Islet precursor cell (in vitro differentiated cells): ENCODE data around the gene ACSL5.
A peak's percentile ranks its signal among the peaks of the same experiment; 100 is the strongest.
"Not testable (repeated sequence)": the region's sequence is repeated elsewhere in the genome, so short reads cannot be mapped to it uniquely, and the experiment has no call there.

Experiments used
- DNase-seq: peaks from one replicate; pipeline ENCODE4 v3.0.0-alpha.2; 2018

ACSL5 gene

GRCh38 chr10:112351146-112351545 is 22.8 kb upstream of the ACSL5 start:
- no peak for DNase-seq

GRCh38 chr10:112352044-112352443 is 21.9 kb upstream of the ACSL5 start:
- DNase-seq = no peak

- DNase-seq = no peak
These were observed 20.9 kb upstream of the ACSL5 start for GRCh38 chr10:112353046-112353445.

- no peak for DNase-seq
These were observed 17.2 kb upstream of the ACSL5 start for GRCh38 chr10:112356686-112357085.

GRCh38 chr10:112359606-112360307 is 14.2 kb upstream of the ACSL5 start:
- DNase-seq = no peak

GRCh38 chr10:112360308-112361270 is 13.3 kb upstream of the ACSL5 start:
- DNase-seq = no peak

- DNase-seq = peak; percentile 86
These were observed 11.8 kb upstream of the ACSL5 start for GRCh38 chr10:112361951-112362751.

- DNase-seq = no peak
These were observed 11.1 kb upstream of the ACSL5 start for GRCh38 chr10:112362833-112363232.

GRCh38 chr10:112363696-112364688 is 9.9 kb upstream of the ACSL5 start:
- no peak for DNase-seq

- no peak for DNase-seq
These were observed 8.9 kb upstream of the ACSL5 start for GRCh38 chr10:112365014-112365432.

GRCh38 chr10:112365451-112365850 is 8.5 kb upstream of the ACSL5 start:
- no peak for DNase-seq

- no peak for DNase-seq
These were observed 6.9 kb upstream of the ACSL5 start for GRCh38 chr10:112366992-112367391.

GRCh38 chr10:112367516-112367915 is 6.4 kb upstream of the ACSL5 start:
- no peak for DNase-seq

GRCh38 chr10:112369495-112370423 is 4.2 kb upstream of the ACSL5 start:
- DNase-seq = no peak

- DNase-seq = no peak
These were observed 3.5 kb upstream of the ACSL5 start for GRCh38 chr10:112370424-112370819.

GRCh38 chr10:112371326-112371725 is 2.6 kb upstream of the ACSL5 start:
- not testable (repeated sequence) for DNase-seq

GRCh38 chr10:112372182-112372810 is 1.6 kb upstream of the ACSL5 start:
- DNase-seq = not testable (repeated sequence)

- DNase-seq = peak; percentile 62
These were observed 1.0 kb downstream of the ACSL5 start for GRCh38 chr10:112374724-112375541.

GRCh38 chr10:112375721-112376395 is 1.9 kb downstream of the ACSL5 start:
- DNase-seq = peak; percentile 68
